ENCODE data around the gene IL17A. TPM values are rescaled to one million over a fixed set of nuclear protein-coding genes. Genes with fewer than 3 reads are reported as not detected.

The IL17A gene
- total and polyA plus RNA-seq, 8 donors: not detected

GRCh38 chr6:52201493-52201892 lies 15.3 kb downstream of the IL17A start:
- Histone ChIP-seq H3K27me3 (no peaks in the 10 kb centered on the region), H3K4me3 (no peak overlapping the region), H3K9me3 (peaks cover 0 to 29% of the 10 kb centered on the region in 2 donors), H3K36me3 (no peaks in the 10 kb centered on the region), H3K27ac (no peak overlapping the region), H3K4me1 (no peaks in the 10 kb centered on the region)
- ATAC-seq (no peak), DNase-seq (no peak)
- TF ChIP-seq CTCF (IDR thresholded peaks at IDR 0.05): no peak
- intact Hi-C loops (cut with DNase I): no loop called here

- no peaks in the 10 kb centered on the region for H3K36me3 ChIP-seq
- H3K4me3 ChIP-seq: no peak overlapping the region
- no peaks in the 10 kb centered on the region for H3K4me1 ChIP-seq
- peaks cover 0 to under 1% of the 10 kb centered on the region in 2 donors for H3K9me3 ChIP-seq
- intact Hi-C loops (cut with DNase I): no loop called here
- TF ChIP-seq CTCF (IDR thresholded peaks at IDR 0.05): no peak
- ATAC-seq (no peak), DNase-seq (no peak)
- no peak overlapping the region for H3K27ac ChIP-seq
- H3K27me3 ChIP-seq: no peaks in the 10 kb centered on the region
Observed at GRCh38 chr6:52207066-52207465, 20.9 kb downstream of the IL17A start.

GRCh38 chr6:52208612-52209011 lies 22.4 kb downstream of the IL17A start:
- no peak overlapping the region for H3K27ac ChIP-seq
- no peak overlapping the region for H3K4me3 ChIP-seq
- no peaks in the 10 kb centered on the region for H3K4me1 ChIP-seq
- no peaks in the 10 kb centered on the region for H3K9me3 ChIP-seq
- no peaks in the 10 kb centered on the region for H3K36me3 ChIP-seq
- H3K27me3 ChIP-seq: no peaks in the 10 kb centered on the region
- intact Hi-C loops (cut with DNase I): no loop called here
- TF ChIP-seq CTCF (IDR thresholded peaks at IDR 0.05): no peak
- ATAC-seq (no peak), DNase-seq (no peak)

- no peak for DNase-seq
- intact Hi-C loops (cut with DNase I): no loop called here
- no peaks in the 10 kb centered on the region for H3K36me3 ChIP-seq
- no peaks in the 10 kb centered on the region for H3K27me3 ChIP-seq
- TF ChIP-seq CTCF (IDR thresholded peaks at IDR 0.05): no peak
- H3K9me3 ChIP-seq: no peaks in the 10 kb centered on the region
- no peak for ATAC-seq
- H3K27ac ChIP-seq: no peak overlapping the region
- H3K4me1 ChIP-seq: no peaks in the 10 kb centered on the region
- H3K4me3 ChIP-seq: no peak overlapping the region
Observed at GRCh38 chr6:52209770-52210169, 23.6 kb downstream of the IL17A start.

- Histone ChIP-seq H3K27ac (no peak overlapping the region), H3K4me1 (no peaks in the 10 kb centered on the region), H3K9me3 (no peaks in the 10 kb centered on the region), H3K36me3 (no peaks in the 10 kb centered on the region), H3K4me3 (no peak overlapping the region), H3K27me3 (no peaks in the 10 kb centered on the region)
- intact Hi-C loops (cut with DNase I): no loop called here
- no peak for ATAC-seq
- DNase-seq: no peak
- no peak for TF ChIP-seq CTCF (IDR thresholded peaks at IDR 0.05)
Observed at GRCh38 chr6:52210227-52210626, 24.1 kb downstream of the IL17A start.

All from left lung (tissue), 10 donors.